ENCODE measurements around the gene DEPP1.

Gene DEPP1

GRCh38 chr10:44989597-44990301 is 11.1 kb upstream of the DEPP1 start:
- H3K36me3 ChIP-seq (ENCODE audit: control insufficient read depth in 2 of 2, insufficient read depth in 1 of 2, low read length in 2 of 2): peaks cover 0 to 10% of the 10 kb centered on the region in 2 experiments; a peak in 1 of 3 replicates
- CTCF ChIA-PET: interaction anchor here (0.5 to 2.1 kb wide), 5 partner anchors 9 to 57 kb away, joined by 3 to 7 read pairs (median 4); no protein-coding TSS in a partner anchor
- POLR2A ChIA-PET: interaction anchor here (1.9 kb wide), 1 partner anchor 11 kb away, joined by 7 read pairs; the partner anchor contains the start of gene DEPP1
- no peaks in the 10 kb centered on the region for H3K9me3 ChIP-seq (ENCODE audit: control insufficient read depth, insufficient read depth, low read depth, low read length)
- H3K27ac ChIP-seq (ENCODE audit: extremely low read depth, low read depth, low read length): no peak overlapping the region
- H3K4me3 ChIP-seq (ENCODE audit: low read depth, low read length): no peak overlapping the region
- TF ChIP-seq ZNF510 (tag by site-specific recombination; IDR thresholded peaks at IDR 0.05; ENCODE audit: insufficient replicate concordance) (no peak), KLF1 (tag by site-specific recombination; IDR thresholded peaks at IDR 0.05) (peak; percentile 61; the same call in 1 of the 2 replicates)
- peaks cover 15% of the 10 kb centered on the region for H3K4me1 ChIP-seq (ENCODE audit: control insufficient read depth, insufficient read depth, low read length)

DNA sequence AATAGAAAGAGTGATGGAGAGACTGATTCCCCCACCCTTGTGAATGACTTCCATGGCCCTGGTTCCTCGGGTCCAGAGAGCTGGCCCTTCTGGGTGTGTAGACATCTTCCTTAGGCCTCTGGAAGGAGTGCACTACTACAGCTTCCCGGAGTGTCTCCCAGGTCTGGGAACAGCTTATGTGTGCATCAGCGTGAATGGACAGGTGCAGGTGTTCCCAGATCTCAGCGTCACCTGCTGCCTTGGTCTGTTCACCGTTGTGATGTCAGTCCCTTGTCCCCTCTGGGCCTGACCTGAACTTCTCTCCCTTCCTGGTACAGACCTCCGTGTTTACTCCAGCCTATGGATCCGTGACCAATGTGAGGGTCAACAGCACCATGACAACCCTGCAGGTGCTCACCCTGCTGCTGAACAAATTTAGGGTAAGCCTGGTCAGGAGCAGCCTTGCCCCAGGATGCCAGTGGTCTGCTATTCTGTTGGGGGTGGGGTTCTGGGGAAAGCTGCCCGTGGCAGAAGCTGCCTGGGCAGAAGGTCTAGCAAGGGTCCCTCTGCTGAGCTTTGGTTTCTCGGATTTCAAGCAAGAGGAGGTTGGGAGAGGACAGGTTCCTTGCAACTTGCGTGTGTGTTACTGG is 10.5 kb upstream of the DEPP1 start:
- peaks cover 0 to 10% of the 10 kb centered on the region in 2 experiments; a peak in 1 of 3 replicates for H3K36me3 ChIP-seq (ENCODE audit: control insufficient read depth in 2 of 2, insufficient read depth in 1 of 2, low read length in 2 of 2)
- TF ChIP-seq GLIS2 (tag by site-specific recombination; IDR thresholded peaks at IDR 0.05): no peak
- no peak for TF ChIP-seq ZNF133 (tag by site-specific recombination; IDR thresholded peaks at IDR 0.05)
- no peak for TF ChIP-seq ZNF560 (tag by site-specific recombination; IDR thresholded peaks at IDR 0.05; ENCODE audit: borderline replicate concordance)
- TF ChIP-seq ZNF580 (tag by site-specific recombination; IDR thresholded peaks at IDR 0.05): no peak
- no peak for TF ChIP-seq SETDB1 (IDR thresholded peaks at IDR 0.05; ENCODE audit: insufficient read length, low read length)
- TF ChIP-seq, protein P1, sequence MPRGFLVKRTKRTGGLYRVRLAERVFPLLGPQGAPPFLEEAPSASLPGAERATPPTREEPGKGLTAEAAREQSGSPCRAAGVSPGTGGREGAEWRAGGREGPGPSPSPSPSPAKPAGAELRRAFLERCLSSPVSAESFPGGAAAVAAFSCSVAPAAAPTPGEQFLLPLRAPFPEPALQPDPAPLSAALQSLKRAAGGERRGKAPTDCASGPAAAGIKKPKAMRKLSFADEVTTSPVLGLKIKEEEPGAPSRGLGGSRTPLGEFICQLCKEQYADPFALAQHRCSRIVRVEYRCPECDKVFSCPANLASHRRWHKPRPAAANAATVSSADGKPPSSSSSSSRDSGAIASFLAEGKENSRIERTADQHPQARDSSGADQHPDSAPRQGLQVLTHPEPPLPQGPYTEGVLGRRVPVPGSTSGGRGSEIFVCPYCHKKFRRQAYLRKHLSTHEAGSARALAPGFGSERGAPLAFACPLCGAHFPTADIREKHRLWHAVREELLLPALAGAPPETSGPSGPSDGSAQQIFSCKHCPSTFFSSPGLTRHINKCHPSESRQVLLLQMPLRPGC (tag by site-specific recombination; IDR thresholded peaks at IDR 0.05): no peak
- no peak for TF ChIP-seq ZNF157 (tag by site-specific recombination; IDR thresholded peaks at IDR 0.05)
- TF ChIP-seq ZNF221 (tag by site-specific recombination; IDR thresholded peaks at IDR 0.05; ENCODE audit: borderline replicate concordance): no peak
- TF ChIP-seq ZNF174 (tag by site-specific recombination; IDR thresholded peaks at IDR 0.05): no peak
- no peak for TF ChIP-seq ZNF138 (tag by site-specific recombination; IDR thresholded peaks at IDR 0.05; ENCODE audit: borderline replicate concordance)
- TF ChIP-seq ZNF658 (tag by site-specific recombination; IDR thresholded peaks at IDR 0.05): no peak
- TF ChIP-seq ZBTB17 (tag by site-specific recombination; IDR thresholded peaks at IDR 0.05): no peak
- no peak for TF ChIP-seq ZBTB20 (tag by site-specific recombination; IDR thresholded peaks at IDR 0.05)
- no peak for TF ChIP-seq ZNF830 (tag by site-specific recombination; IDR thresholded peaks at IDR 0.05; ENCODE audit: low read depth)
- TF ChIP-seq ZSCAN23 (tag by site-specific recombination; IDR thresholded peaks at IDR 0.05): no peak
- TF ChIP-seq ZNF654 (tag by site-specific recombination; IDR thresholded peaks at IDR 0.05; ENCODE audit: low read depth): no peak
- TF ChIP-seq ELK4 (IDR thresholded peaks at IDR 0.05; ENCODE audit: borderline replicate concordance, low read depth, low read length): no peak
- TF ChIP-seq YY2 (tag by site-specific recombination; IDR thresholded peaks at IDR 0.05): no peak
- TF ChIP-seq TRIM28 (IDR thresholded peaks at IDR 0.05; ENCODE audit: borderline replicate concordance, low read length): no peak
- TF ChIP-seq ZNF366 (tag by site-specific recombination; conservative IDR thresholded peaks at IDR 0.05): no peak
- POLR2A ChIA-PET: interaction anchor here (1.9 kb wide), 1 partner anchor 10 kb away, joined by 7 read pairs; the partner anchor contains the start of gene DEPP1

More for the DNA sequence above, 10.5 kb upstream of the DEPP1 start:
- peaks cover 15% of the 10 kb centered on the region for H3K4me1 ChIP-seq (ENCODE audit: control insufficient read depth, insufficient read depth, low read length)
- no peaks in the 10 kb centered on the region for H3K9me3 ChIP-seq (ENCODE audit: control insufficient read depth, insufficient read depth, low read depth, low read length)
- no peak overlapping the region for H3K27ac ChIP-seq (ENCODE audit: extremely low read depth, low read depth, low read length)
- CTCF ChIA-PET: interaction anchor here (0.5 to 2.1 kb wide), 5 partner anchors 11 to 56 kb away, joined by 3 to 7 read pairs (median 4); no protein-coding TSS in a partner anchor
- H3K4me3 ChIP-seq (ENCODE audit: low read depth, low read length): no peak overlapping the region
